Neural crest cell (in vitro differentiated cells): Measurements from ENCODE around the gene RELN. TPM values are rescaled to one million over a fixed set of nuclear protein-coding genes. Genes with fewer than 3 reads are reported as not detected.

Experiments used
- DNase-seq: peaks from one replicate; pipeline ENCODE4 v3.0.0; 2021; ENCODE audit warnings: low read depth, mixed read lengths, low spot score
- H3K27ac Mint-ChIP-seq: one replicate; pipeline ENCODE4 v1.8.0; 2021; ENCODE audit warnings: mild to moderate bottlenecking, mixed read lengths; ENCODE audit not compliant: unreplicated experiment
- H3K27me3 Mint-ChIP-seq: 2 replicates; pipeline ENCODE4 v1.8.0; 2021; ENCODE audit warnings: low read depth, mild to moderate bottlenecking, mixed read lengths
- H3K36me3 Mint-ChIP-seq: 2 replicates; pipeline ENCODE4 v1.8.0; 2021; ENCODE audit warnings: low read depth, mild to moderate bottlenecking, mixed read lengths
- H3K4me1 Mint-ChIP-seq: 2 replicates; pipeline ENCODE4 v1.8.0; 2021; ENCODE audit warnings: mixed read lengths
- H3K4me3 Mint-ChIP-seq: one replicate; pipeline ENCODE4 v1.8.0; 2021; ENCODE audit warnings: mild to moderate bottlenecking, mixed read lengths
- H3K9me3 Mint-ChIP-seq: 2 replicates; pipeline ENCODE4 v1.8.0; 2021; ENCODE audit warnings: mixed read lengths
- total RNA-seq: library from RNA; stranded (reverse); gene quantifications from 2 replicates; pipeline ENCODE4 v1.2.1, GENCODE V29; 2021
- TF ChIP-seq, protein P1 (sequence below): fragments of 200-600 bp; sonication (generic); conservative IDR thresholded peaks from 2 replicates; pipeline ENCODE4 v1.5.0; 2021; ENCODE audit warnings: antibody characterized with exemption, mild to moderate bottlenecking

The RELN gene
- total RNA-seq, 1 donor from 2014 or later = 0.02 TPM

DNA sequence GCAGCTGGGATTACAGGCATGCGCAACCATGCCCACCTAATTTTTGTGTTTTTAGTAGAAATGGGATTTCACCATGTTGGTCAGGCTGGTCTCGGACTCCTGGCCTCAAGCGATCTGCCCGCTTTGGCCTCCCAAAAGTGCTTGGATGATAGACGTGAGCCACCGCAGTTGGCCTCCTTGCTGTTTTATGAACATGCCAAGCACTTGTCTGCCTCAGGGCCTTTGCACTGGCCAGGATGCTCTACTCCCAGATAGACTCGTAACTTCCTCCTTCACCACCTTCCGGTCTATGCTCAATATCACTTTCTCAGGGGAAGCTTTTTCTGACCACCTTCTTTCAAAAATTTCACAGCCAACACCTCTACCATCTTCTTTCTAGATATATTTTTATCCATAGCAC, 549.8 kb downstream of the RELN start:
- no peaks in the 10 kb centered on the region for H3K9me3 Mint-ChIP-seq
- H3K27me3 Mint-ChIP-seq = peaks cover 90% of the 10 kb centered on the region
- no peak overlapping the region for H3K27ac Mint-ChIP-seq
- H3K36me3 Mint-ChIP-seq = no peaks in the 10 kb centered on the region
- TF ChIP-seq, protein P1, sequence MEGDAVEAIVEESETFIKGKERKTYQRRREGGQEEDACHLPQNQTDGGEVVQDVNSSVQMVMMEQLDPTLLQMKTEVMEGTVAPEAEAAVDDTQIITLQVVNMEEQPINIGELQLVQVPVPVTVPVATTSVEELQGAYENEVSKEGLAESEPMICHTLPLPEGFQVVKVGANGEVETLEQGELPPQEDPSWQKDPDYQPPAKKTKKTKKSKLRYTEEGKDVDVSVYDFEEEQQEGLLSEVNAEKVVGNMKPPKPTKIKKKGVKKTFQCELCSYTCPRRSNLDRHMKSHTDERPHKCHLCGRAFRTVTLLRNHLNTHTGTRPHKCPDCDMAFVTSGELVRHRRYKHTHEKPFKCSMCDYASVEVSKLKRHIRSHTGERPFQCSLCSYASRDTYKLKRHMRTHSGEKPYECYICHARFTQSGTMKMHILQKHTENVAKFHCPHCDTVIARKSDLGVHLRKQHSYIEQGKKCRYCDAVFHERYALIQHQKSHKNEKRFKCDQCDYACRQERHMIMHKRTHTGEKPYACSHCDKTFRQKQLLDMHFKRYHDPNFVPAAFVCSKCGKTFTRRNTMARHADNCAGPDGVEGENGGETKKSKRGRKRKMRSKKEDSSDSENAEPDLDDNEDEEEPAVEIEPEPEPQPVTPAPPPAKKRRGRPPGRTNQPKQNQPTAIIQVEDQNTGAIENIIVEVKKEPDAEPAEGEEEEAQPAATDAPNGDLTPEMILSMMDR = no peak
- H3K4me3 Mint-ChIP-seq = no peak overlapping the region
- H3K4me1 Mint-ChIP-seq = no peaks in the 10 kb centered on the region
- no peak for DNase-seq

DNA sequence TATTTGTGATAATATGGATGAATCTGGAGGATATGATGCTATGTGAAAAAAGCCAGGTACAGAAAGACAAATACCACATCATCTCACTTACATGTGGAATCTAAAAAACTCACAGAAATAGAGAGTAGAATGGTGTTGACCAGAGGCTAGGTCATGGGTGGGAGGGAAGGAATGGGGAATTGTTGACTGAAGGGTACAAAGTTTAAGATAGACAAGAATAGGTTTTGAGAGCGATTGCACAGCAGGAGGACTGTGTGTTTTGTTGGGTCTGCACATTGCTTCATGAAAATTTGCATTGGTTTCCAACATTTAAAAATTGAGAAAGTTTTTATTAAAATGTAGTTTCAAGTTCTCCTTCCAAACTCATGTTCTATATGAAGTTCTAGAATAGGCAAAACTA, 551.8 kb downstream of the RELN start:
- no peak for DNase-seq
- H3K4me1 Mint-ChIP-seq = no peaks in the 10 kb centered on the region
- peaks cover 4% of the 10 kb centered on the region for H3K9me3 Mint-ChIP-seq
- H3K27ac Mint-ChIP-seq = no peak overlapping the region
- peaks cover 75% of the 10 kb centered on the region for H3K27me3 Mint-ChIP-seq
- TF ChIP-seq, protein P1 = no peak
- no peaks in the 10 kb centered on the region for H3K36me3 Mint-ChIP-seq
- no peak overlapping the region for H3K4me3 Mint-ChIP-seq

DNA sequence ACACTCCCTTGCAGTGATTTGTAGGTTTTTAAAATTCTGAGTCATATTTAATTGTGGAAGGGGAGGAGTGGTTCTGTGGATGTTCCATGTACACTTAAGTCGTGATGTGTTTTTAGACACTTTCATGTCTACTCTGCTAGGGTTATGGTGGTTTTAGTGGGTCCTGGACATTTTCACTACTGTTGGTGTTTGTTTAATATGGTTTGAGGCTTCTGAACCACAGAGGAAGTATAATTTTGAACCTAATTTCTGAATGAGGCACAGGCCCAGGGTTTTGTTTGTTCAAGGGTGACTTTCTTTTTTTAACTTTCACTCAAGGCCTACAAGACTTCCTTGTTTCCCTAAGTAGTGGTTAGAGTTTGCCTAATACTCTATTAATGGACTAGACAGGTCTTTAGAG, 556.7 kb downstream of the RELN start:
- Mint-ChIP-seq H3K27ac (no peak overlapping the region), H3K27me3 (peaks cover 41% of the 10 kb centered on the region), H3K9me3 (peaks cover 4% of the 10 kb centered on the region), H3K4me1 (no peaks in the 10 kb centered on the region), H3K36me3 (no peaks in the 10 kb centered on the region), H3K4me3 (no peak overlapping the region)
- TF ChIP-seq, protein P1 = no peak
- DNase-seq = no peak

DNA sequence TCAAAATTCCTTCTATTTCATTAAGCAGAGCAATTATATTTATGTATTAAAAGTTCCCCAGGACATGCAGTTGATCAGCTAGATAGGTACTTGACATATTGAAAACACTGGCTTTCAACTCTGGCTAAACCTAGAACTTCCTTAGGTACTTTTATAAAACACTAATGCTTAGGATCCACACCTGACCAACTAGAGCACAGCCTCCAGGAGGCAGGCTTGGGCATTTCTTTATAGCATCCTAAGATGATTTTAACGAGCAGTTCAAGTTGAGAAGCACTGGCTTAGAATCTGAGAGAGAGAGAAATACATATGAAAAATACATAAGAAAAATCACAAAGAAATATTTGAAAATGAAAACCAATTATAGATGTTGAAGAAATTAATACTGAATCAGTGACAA, 564.3 kb downstream of the RELN start:
- TF ChIP-seq, protein P1 = no peak
- peaks cover 2% of the 10 kb centered on the region for H3K9me3 Mint-ChIP-seq
- no peak for DNase-seq

DNA sequence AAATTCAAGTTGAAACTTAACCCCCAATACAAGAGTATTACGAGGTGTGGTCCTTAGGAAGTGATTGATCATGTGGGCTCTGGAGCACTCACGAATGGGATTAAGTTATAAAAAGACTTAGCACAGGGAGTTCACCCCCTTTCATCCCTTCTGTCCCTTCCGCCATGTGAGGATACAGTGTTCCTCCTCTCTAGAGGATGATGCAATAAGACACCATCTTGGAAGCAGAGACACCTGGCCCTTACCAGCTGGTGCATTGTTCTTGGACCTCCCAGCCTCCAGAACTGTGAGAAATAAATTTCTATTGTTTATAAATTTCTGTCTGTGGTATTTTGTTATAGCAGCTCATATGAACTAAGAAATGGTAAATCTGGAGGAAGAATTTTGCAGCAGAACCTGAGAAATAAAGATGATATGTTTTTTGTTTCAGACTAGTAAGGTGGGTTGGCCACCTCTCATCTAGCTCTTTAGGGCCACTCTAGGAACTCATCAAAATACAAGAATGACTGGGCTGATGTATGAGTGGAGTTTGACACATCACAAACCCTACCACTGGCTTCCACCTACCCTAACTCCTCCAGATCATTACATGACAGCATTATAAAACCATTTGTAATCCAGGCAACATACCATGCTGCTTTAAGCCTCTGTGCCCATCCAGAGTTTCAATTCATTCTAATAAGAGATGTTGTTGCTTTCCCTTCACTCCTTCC, 565.8 kb downstream of the RELN start:
- Mint-ChIP-seq H3K4me3 (no peak overlapping the region), H3K36me3 (no peaks in the 10 kb centered on the region), H3K4me1 (no peaks in the 10 kb centered on the region), H3K9me3 (peaks cover 2% of the 10 kb centered on the region), H3K27me3 (peaks cover 37% of the 10 kb centered on the region), H3K27ac (no peak overlapping the region)
- no peak for DNase-seq
- TF ChIP-seq, protein P1 = no peak

More for the DNA sequence above, 564.3 kb downstream of the RELN start:
- Mint-ChIP-seq H3K27me3 (peaks cover 36% of the 10 kb centered on the region), H3K36me3 (no peaks in the 10 kb centered on the region), H3K4me3 (no peak overlapping the region), H3K27ac (no peak overlapping the region), H3K4me1 (no peaks in the 10 kb centered on the region)

Other genes starting within 250 kb of the RELN start
- gene ORC5, start 218.4 kb upstream of the RELN start, total RNA-seq = 27.9 and 31.3 TPM in 2 replicates